ENCODE data around the gene SH3PXD2A. TPM values are rescaled to one million over a fixed set of nuclear protein-coding genes. Genes with fewer than 3 reads are reported as not detected.

Gene SH3PXD2A
- total RNA-seq, result 10 to 100 TPM in 2 of 4 donors, 1 to 10 TPM in 2; 9.4 to 20.6 (median 11.2) TPM

- H3K9me3 ChIP-seq, result no peaks in the 10 kb centered on the region
- peak within 1 kb of the TSS in 1 of 3 donors; percentile 28 for H3K27ac ChIP-seq
- WGBS, 2 donors, result 0% methylated on average over 2 of the region's 54 CpGs; no CpG with 5 or more reads in 1 of the 2 donors
- peak in 3 of 6 experiments; percentile 14 to 36 (median 16) for TF ChIP-seq CTCF (IDR thresholded peaks at IDR 0.05)
- peak in 1 of 2 donors; percentile 16 for TF ChIP-seq POLR2A (IDR thresholded peaks at IDR 0.05)
- no peaks in the 10 kb centered on the region for H3K36me3 ChIP-seq
- intact Hi-C loops (cut with DNase I), result loop anchor here (5.0 kb wide), 1 partner anchor 143 kb away; no protein-coding TSS in a partner anchor
- peak in 1 of 2 donors; percentile 27 for DNase-seq
- H3K4me3 ChIP-seq (replicated peaks in 1 of 3), result peak within 1 kb of the TSS; percentile 31 to 54 (median 51)
- H3K4me1 ChIP-seq, result peaks cover 12 to 39% of the 10 kb centered on the region in 2 donors
- H3K27me3 ChIP-seq, result no peaks in the 10 kb centered on the region
These were observed at the start of gene SH3PXD2A for GRCh38 chr10:103855424-103855823. Gene SH3PXD2A, minus strand, starts transcription at chr10:103855576. Its CDS starts 310 bp downstream, at chr10:103855266.

DNA sequence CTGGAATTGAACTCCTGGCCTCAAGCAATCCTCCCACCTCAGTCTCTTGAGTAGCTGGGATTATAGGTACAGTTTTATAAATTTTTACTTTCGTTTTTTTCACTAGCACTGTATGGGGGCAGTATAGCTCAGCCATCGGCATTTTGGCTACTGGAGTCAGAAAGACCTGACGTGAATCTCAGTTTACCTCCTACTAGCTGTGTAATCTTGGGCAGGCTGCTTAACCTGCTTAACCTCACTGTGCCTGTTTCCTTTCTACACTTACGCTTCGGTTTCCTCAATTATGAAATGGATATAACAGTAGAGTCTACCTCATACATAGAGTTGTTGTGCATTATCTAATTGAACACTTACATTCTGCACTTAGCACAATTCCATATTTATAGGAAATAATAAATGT is 45.9 kb upstream of the SH3PXD2A start:
- DNase-seq, result no peak
- H3K36me3 ChIP-seq, result peaks cover 26 to 42% of the 10 kb centered on the region in 2 donors

GRCh38 chr10:103899312-103899711 is 43.9 kb upstream of the SH3PXD2A start:
- TF ChIP-seq POLR2A (IDR thresholded peaks at IDR 0.05), result no peak
- TF ChIP-seq CTCF (IDR thresholded peaks at IDR 0.05), result no peak
- intact Hi-C loops (cut with DNase I), result no loop called here
- H3K9me3 ChIP-seq, result no peaks in the 10 kb centered on the region

More for the DNA sequence above, 45.9 kb upstream of the SH3PXD2A start:
- H3K4me3 ChIP-seq (replicated peaks in 1 of 3), result no peak overlapping the region
- H3K9me3 ChIP-seq, result no peaks in the 10 kb centered on the region
- no peaks in the 10 kb centered on the region for H3K27me3 ChIP-seq
- no peak overlapping the region for H3K27ac ChIP-seq
- H3K4me1 ChIP-seq, result peaks cover 0 to 3% of the 10 kb centered on the region in 2 donors
- intact Hi-C loops (cut with DNase I), result no loop called here
- 80 to 89% methylated on average over 5 of the region's 5 CpGs for WGBS, 2 donors
- no peak for TF ChIP-seq CTCF (IDR thresholded peaks at IDR 0.05)

DNA sequence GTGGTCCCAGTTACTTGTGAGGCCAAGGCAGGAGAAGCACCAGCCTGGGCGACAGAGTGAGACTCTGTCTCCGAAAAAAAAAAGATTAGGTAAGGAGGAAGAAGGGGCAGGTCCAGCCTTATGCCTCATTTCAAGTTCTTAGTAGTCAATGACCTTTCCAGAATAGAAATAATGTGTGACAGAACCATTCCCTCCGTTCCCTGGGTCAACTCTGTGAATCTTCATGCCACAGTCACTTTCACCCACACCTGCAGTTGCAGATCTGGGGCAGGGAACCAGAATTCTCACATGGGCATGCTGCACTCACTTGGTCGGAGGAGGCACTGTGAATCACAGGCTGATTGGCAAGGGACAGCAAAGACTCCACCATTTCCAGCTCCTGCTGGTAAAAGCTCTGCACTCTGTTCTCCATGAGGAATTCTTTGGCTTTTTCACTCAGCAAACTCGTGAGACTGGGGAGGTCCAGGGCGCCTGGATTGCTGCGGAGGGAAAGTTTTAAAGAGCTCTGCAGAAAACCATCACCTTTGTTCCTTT is 41.9 kb upstream of the SH3PXD2A start:
- H3K27ac ChIP-seq, result peak overlapping the region in 2 of 3 donors; percentile 3 to 10
- H3K4me3 ChIP-seq (replicated peaks in 1 of 3), result no peak overlapping the region
- no peaks in the 10 kb centered on the region for H3K9me3 ChIP-seq
- DNase-seq, result no peak
- peaks cover 0 to 21% of the 10 kb centered on the region in 2 donors for H3K4me1 ChIP-seq
- WGBS, 2 donors, result 77 to 80% methylated on average over 7 of the region's 7 CpGs
- H3K36me3 ChIP-seq, result peaks cover 22 to 26% of the 10 kb centered on the region in 2 donors
- no peaks in the 10 kb centered on the region for H3K27me3 ChIP-seq
- TF ChIP-seq POLR2A (IDR thresholded peaks at IDR 0.05), result no peak
- no peak for TF ChIP-seq CTCF (IDR thresholded peaks at IDR 0.05)
- intact Hi-C loops (cut with DNase I), result no loop called here

More at GRCh38 chr10:103899312-103899711, 43.9 kb upstream of the SH3PXD2A start:
- Histone ChIP-seq H3K4me3 (replicated peaks in 1 of 3) (no peak overlapping the region), H3K27me3 (no peaks in the 10 kb centered on the region), H3K36me3 (peaks cover 26 to 38% of the 10 kb centered on the region in 2 donors), H3K27ac (no peak overlapping the region), H3K4me1 (peaks cover 0 to 12% of the 10 kb centered on the region in 2 donors)
- 96 to 97% methylated on average over 5 of the region's 5 CpGs for WGBS, 2 donors
- no peak for DNase-seq

- H3K4me3 ChIP-seq (replicated peaks in 1 of 3), result no peak overlapping the region
- H3K36me3 ChIP-seq, result peaks cover 26% of the 10 kb centered on the region in 2 donors
- H3K27me3 ChIP-seq, result no peaks in the 10 kb centered on the region
- intact Hi-C loops (cut with DNase I), result no loop called here
- WGBS, 2 donors, result 69 to 75% methylated on average over 5 of the region's 5 CpGs
- DNase-seq, result no peak
- peaks cover 0 to 21% of the 10 kb centered on the region in 2 donors for H3K4me1 ChIP-seq
- H3K9me3 ChIP-seq, result no peaks in the 10 kb centered on the region
- TF ChIP-seq POLR2A (IDR thresholded peaks at IDR 0.05) (no peak), CTCF (IDR thresholded peaks at IDR 0.05) (no peak)
- H3K27ac ChIP-seq, result peak overlapping the region; percentile 4 to 78 (median 60)
These were observed 40.8 kb upstream of the SH3PXD2A start for GRCh38 chr10:103896225-103896624.
